Renal cortical epithelial cell (primary cell): ENCODE results near the gene ZNF292. TPM values are rescaled to one million over a fixed set of nuclear protein-coding genes. Genes with fewer than 3 reads are reported as not detected.
"Not testable (repeated sequence)": the region's sequence is repeated elsewhere in the genome, so short reads cannot be mapped to it uniquely, and the experiment has no call there.

ENCODE experiments used
- DNase-seq: peaks from one replicate; pipeline ENCODE4 v3.0.0-alpha.2; 2011; ENCODE audit warnings: low read depth
- total RNA-seq: library from RNA; depleted of rRNA; stranded (reverse); fragments of >200 nt; gene quantifications from 2 replicates; pipeline ENCODE4 v1.2.3, GENCODE V29; 2014

The ZNF292 gene
- total RNA-seq, 1 donor from 2014 or later, result 56.3 TPM

DNA sequence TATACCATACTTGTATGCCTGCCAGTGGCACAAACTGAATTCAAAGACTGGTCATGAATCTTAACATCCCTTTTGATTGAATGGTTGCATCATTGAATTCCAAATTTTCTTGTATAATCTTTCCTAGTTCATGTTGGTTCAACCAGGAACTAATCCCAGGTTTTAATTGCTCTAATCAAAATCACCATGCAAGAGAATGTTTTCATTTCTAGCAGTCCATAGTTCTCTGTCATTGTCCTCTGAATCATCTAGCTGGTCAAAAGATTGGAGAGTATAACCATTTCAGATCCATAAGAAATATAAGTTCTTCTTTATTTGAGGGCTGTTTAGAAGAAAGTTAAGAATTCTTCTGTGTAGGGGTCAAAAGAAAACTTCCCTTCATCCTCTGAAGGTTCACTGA, 57.2 kb downstream of the ZNF292 start:
- peak; percentile 15 for DNase-seq

DNA sequence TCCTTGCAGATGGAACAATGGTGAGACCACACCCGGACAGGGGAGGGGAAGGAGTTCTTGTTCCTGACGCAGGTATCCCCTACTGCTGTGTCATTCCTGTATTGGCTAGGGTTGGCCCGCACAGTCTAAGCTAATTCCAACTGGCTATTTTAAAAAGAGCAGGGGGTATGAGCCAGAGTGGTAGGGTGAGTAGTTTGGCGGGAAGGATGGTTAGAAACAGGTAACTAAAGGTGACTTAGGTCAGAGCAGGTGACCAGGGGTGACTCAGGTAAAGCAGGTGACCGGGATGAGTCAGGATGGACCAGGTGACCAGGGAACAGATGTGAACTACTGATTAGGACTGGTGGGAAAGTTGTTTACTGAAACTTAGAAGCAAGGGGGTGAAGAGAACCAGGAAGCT, 58.0 kb downstream of the ZNF292 start:
- peak; percentile 55 for DNase-seq

DNA sequence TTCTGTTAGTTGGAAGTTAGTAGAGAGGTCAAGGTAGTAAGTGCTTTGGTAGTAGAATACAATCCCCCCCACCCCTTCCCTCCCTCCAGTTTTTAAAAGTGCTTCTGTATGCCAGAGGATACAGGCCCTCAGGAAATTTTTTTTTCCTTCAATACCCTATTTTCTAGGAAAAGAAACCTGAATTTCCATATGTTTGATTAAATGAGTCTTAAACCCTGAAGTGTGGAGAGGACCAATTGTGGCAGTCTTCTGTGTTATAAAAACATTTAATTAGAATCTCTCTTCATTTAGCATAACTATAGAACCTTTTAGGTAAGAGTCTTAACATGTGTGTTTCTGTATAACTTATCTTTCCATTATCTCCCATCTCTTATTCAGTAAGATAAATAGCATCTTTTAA, 59.5 kb downstream of the ZNF292 start:
- DNase-seq, result no peak

DNA sequence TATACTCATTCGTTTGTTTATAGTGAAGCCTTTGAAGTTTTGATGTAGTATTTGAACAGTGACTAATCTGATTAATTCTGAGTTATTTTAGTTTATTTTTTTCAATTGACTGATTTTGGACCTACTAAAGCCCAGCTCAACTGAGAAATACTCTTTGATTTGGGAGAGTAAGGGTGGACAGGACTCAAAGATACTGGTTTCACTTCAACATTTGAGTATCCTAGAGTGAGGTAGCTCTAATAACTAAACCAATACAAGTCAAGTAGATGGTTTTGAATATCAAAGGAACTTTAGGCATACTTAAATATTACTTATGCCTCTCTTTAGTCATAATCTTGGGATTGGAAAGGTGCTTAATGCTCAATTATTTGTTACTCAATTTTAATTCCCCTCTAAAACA, 65.6 kb downstream of the ZNF292 start:
- no peak for DNase-seq

DNA sequence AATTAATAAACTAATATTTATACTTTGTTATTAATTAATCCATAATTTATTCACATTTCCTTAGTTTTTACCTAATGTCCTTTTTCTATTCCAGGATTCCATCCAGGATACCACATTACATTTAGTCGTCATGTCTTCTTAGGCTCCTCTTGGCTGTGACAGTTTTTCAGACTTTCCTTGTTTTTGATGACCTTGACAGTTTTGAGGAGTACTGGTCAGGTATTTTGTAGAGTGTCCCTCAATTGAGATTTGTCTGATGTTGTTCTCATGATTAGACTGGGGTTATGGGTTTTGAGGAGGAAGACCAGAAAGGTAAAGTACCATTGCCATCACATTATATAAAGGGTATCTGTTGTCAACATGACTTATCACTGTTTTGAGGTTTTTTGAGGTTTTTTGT, 67.3 kb downstream of the ZNF292 start:
- DNase-seq, result no peak

DNA sequence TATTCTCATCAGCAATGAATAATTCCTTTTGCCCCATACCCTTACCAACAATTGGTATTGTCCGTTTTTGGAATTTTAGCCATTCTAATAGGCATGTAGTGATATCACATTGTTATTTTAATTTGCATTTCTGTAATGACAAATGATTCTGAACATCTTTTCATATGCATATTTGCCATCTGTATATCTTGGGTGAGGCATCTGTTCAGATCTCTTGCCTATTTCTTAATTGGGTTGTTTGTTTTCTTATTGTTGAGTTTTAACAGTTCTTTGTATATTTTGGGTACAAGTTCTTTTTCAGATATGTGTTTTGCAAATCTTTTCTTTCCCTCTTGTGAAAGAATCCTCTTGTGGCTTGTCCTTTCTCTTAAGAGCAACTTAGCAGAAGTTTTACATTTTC, 69.6 kb downstream of the ZNF292 start:
- no peak for DNase-seq

DNA sequence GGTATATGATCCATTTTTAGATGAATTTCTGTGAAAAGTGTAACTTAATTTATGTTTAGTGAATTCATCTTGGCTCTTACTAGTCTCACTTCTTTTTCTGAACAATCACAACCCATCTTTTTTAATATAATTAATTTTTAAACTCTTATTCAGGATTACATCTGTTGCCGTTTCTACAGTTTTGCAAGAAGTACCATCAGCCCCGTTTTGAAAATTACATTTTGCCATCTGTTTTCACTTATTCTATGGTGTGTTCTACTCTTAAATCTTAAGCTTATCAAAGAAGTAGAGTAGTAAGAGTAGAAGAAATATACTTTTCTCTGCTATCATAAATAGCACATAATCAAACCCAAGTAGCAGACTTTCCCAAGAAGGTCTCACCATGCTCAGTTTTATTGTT, 70.1 kb downstream of the ZNF292 start:
- DNase-seq, result no peak

DNA sequence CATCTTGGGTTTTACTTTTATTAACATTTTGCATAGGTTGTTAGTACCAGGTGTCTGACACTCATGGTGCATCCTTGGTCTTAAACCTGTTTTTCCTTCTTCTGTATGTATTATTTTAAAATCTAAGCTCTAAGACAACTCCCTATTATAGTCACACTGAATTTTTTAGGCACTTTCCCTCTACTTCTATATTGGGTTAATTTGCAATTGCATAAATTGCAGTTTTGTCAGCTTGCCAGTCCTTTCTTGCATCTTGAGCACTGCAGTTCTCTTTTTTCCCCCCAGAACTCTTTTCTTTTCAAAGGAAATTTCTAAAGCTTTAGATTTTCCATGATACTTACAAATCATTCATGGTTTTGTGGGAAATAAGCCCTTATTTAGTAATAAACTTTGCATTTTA, 70.6 kb downstream of the ZNF292 start:
- DNase-seq, result no peak

DNA sequence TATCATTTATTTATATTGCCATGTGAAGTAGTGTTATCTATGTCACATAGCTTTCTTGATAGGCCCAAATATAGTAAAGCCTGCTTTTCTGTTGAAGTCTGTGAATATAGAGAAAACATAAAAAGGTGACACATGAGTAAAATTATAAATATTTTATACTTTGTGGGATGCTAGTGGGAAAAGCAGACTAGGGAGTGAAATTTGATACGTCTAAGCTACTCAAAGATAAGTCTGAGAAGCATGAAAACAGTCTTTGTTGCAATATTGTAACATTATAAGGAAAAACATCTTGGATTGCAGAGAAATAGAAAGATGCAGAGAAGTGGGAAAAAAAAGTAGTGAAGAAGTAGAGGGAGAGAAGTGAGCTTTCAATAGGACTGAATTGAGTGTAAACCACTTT, 75.4 kb downstream of the ZNF292 start:
- no peak for DNase-seq

DNA sequence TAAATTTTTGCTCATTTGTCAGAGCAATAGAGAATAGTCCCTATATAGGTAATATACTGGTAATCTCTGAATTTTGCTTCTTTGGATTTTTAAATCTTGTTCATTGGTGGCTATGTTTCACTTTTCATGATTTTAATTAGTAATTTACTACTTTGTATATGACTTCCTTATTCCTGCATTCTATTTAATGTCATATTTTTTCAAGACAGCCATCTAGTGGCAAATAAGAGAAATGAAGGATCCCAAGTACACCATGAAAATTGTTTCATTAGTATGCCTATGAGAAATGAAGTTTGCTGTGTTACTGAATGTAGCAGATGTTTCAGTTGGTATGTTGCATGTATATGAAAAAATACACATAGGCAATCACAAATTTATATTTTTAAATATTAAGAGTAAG, 82.4 kb downstream of the ZNF292 start:
- peak; percentile 42 for DNase-seq

DNA sequence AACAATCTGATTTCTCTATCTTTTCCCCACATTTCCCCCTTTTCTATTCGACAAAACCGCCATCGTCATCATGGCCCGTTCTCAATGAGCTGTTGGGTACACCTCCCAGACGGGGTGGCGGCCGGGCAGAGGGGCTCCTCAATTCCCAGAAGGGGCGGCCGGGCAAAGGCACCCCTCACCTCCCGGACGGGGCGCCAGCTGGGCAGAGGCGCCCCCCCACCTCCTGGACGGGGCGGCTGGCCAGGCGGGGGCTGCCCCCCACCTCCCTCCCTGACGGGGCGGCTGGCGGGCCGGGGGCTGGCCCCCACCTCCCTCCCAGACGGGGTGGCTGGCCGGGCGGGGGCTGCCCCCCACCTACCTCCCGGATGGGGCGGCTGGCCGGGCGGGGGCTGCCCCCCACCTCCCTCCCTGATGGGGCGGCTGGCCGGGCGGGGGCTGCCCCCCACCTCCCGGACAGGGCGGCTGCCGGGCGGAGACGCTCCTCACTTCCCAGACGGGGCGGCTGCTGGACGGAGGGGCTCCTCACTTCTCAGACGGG, 83.8 kb downstream of the ZNF292 start:
- DNase-seq, result not testable (repeated sequence)

DNA sequence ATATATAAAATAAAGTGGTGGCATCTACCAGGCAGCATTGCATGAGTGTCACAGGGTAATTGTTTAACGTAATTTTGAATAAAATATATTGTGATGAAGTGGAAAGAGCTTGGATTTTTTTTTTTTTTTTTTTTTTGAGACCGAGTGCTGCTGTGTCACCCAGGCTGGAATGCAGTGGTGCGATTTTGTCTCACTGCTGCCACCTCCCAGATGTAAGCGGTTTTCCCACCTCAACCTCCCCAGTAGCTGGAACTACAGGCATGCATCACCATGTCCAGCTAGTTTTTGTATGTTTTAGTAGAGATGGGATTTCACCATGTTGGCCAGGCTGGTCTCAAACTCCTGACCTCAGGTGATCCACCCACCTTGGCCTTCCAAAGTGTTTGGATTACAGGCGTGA, 85.9 kb downstream of the ZNF292 start:
- no peak for DNase-seq

DNA sequence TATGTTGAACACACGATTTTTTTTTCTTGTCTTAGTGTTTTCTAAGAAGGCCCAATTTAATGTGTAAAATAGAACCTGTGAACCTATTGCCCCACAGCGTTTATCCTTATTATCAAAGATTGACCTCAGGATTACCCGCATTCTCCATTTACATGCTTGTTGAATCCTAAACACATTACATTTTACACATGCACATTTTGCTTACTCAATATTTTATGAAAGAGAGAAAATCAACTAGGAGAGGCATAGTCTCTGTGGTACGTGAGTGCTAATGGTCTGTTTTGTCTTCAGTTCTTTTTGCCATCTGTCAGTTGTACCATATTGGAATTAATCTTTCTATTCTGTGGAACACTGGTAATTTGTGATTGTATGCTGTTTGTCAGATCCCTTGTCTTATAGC, 86.9 kb downstream of the ZNF292 start:
- DNase-seq, result no peak

DNA sequence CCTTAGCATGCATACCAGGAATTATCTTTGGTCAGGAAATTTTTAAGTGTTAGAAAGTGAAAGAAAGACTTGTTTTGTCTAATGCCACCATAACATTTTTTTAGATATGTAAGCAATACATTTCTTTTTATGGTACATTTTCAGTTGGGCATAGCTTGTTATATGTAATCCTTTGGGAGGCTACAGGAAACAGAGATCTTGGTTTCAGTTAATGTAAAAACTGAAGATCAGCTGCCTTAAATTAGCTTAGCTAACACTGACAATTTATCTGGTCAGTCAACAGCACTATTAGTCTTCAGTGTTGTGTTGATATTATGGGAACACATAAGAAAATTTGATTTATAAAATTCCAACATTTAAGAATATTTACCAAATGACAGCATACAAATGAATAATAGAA, 88.4 kb downstream of the ZNF292 start:
- no peak for DNase-seq

DNA sequence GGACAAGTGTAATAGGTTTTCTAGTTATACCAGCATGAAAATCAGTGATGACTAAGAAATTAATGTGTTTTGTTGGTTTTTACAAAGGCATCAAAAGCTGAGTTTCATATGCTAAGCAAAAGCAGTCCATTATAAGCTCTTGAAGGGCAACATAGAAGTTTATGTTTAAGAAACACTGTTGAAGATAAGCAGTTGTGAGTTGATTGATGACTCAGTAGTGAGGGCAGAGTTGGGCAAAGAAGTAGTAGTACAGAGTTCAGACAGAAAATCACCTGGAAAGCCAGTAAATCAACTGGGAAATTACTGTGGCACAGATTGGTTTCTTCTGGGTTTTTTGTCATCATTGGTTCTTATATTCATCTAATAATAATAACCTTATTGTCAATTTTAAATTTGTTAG, 89.0 kb downstream of the ZNF292 start:
- peak; percentile 25 for DNase-seq

DNA sequence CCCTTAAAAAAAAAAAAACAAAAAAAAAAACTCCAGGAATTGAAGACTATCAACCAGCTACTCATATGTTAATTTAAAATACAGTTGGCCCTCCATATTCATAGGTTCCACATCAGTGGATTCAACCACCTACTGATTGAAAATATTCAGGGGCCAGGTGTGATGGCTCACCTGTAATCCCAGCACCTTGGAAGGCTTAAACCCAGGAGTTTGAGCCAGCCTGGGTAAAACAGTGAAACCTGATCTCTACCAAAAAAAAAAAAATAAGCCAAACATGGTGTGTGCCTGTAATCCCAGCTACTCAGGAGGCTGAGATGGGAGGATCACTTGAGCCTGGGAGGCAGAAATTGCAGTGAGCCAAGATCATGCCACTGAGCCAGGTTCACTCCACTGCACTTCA, 94.7 kb downstream of the ZNF292 start:
- DNase-seq, result no peak

DNA sequence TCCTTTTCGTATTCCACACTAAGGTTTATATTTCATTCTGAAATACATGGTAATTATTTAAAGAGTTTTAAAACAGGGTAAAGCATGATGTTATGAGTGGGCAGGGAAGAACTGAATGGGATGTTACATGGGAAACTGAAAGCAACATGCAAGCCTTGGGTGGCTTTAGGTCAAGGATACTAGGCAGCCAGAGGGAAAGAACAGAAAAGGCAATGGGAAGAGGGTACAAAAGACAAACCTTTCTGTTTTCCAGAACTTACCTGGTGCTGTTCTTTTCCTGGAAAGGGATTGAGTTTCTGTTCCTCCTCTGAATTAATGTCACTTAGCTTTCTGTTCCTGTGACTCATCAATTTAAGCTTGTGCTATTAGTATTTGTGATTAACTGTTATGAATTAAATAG, 95.9 kb downstream of the ZNF292 start:
- no peak for DNase-seq

DNA sequence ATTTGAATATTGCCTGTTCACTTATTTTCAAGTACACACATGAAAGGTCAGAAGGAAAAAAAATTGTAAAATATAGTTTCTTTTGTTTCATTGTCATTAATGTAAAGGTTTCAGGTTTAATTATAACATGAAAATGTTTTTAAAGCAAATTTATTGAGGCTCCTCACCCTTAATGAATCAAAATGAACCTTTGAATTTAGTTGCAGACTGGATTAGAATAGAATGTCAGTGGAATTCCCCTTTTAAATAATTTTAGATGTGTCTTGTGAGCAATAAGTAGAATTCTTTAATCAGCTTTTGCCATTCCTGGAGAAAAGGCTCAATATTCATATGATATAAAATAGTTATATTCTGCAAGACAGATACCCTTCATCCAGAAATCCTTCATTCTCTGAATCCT, 96.4 kb downstream of the ZNF292 start:
- DNase-seq, result no peak

DNA sequence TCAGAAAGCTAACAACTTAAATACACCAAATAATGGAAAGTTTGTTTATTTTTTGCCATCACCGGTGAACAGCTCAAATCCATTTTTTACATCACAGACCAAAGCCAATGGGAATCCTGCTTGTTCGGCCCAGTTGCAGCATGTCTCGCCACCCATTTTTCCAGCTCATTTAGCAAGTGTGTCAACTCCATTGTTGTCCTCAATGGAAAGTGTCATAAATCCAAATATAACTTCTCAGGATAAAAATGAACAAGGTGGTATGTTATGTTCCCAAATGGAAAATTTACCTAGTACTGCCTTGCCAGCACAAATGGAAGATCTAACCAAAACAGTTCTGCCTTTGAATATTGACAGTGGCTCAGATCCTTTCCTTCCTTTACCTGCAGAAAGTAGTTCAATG, 101.7 kb downstream of the ZNF292 start:
- DNase-seq, result no peak

DNA sequence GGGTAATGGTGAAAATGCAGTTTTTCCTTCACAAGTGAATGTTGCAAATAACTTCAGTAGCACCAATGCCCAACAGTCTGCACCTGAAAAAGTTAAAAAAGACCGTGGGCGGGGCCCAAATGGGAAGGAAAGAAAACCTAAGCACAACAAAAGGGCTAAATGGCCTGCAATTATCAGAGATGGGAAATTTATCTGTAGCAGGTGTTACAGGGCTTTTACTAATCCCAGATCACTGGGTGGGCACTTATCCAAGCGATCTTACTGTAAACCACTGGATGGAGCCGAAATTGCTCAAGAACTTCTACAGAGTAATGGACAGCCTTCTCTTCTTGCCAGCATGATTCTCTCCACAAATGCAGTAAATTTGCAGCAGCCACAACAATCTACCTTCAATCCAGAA, 102.2 kb downstream of the ZNF292 start:
- no peak for DNase-seq

DNA sequence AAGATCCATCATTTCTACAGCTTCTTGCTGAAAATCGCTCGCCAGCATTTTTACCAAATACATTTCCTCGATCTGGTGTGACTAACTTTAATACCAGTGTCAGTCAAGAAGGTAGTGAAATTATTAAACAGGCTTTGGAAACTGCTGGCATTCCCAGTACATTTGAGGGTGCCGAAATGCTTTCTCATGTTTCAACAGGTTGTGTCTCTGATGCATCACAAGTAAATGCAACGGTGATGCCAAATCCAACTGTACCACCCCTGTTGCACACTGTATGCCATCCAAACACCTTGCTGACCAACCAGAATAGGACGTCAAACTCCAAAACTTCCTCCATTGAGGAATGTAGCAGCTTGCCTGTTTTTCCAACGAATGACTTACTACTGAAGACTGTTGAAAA, 102.6 kb downstream of the ZNF292 start:
- DNase-seq, result no peak

DNA sequence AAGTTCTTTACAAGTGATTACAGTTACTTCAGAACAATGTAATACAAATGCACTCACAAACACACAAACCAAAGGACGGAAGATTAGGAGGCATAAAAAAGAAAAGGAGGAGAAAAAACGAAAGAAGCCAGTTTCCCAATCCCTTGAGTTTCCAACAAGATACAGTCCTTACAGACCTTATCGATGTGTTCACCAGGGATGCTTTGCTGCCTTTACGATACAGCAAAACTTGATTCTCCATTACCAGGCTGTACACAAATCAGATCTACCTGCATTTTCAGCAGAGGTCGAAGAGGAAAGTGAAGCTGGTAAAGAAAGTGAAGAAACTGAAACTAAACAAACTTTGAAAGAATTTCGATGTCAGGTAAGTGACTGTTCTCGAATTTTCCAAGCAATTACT, 104.4 kb downstream of the ZNF292 start:
- DNase-seq, result no peak

DNA sequence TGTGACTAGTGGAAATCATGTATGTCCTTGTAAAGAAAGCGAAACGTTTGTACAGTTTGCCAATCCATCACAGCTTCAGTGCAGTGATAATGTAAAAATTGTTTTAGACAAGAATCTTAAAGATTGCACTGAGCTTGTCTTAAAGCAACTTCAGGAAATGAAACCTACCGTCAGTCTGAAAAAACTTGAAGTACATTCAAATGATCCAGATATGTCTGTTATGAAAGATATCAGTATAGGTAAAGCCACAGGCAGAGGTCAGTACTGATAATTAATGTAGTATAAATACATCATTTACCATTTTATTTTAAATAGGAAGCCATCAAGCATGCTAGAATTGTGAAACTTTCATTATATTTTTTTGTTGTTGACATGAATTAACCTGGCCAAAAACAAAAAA, 106.2 kb downstream of the ZNF292 start:
- DNase-seq, result no peak

DNA sequence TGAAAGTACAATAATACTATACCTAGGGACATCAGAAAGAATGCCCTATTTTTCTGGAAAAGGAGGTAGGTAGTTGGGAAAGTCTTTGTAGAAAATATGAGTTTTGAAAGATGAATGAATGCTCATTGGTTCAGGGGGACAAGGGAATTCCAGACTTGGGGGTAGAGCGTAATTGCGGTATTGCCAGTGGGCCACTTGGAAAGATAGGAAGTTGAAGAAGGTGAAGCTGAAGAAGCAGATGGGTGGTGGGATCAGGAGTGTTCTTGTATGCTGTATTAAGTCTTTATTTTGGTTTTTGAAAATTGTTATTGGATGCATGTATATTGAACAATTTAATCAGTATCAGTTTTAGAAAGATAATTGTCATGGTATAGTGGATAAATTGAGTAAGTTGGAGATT, 109.1 kb downstream of the ZNF292 start:
- no peak for DNase-seq
